RPMI7951 (cell line): Measurements from ENCODE around the gene TSEN34. TPM values are rescaled to one million over a fixed set of nuclear protein-coding genes. Genes with fewer than 3 reads are reported as not detected.
"Not testable (repeated sequence)": the region's sequence is repeated elsewhere in the genome, so short reads cannot be mapped to it uniquely, and the experiment has no call there.

Experiments
- DNase-seq: peaks from one replicate; pipeline ENCODE4 v3.0.0-alpha.2; 2012; ENCODE audit warnings: low read depth
- total RNA-seq: library from RNA; depleted of rRNA; stranded (reverse); fragments of >200 nt; shearing (Covaris generic); gene quantifications from 2 replicates; pipeline ENCODE4 v1.2.3, GENCODE V29; 2014

TSEN34 gene
- total RNA-seq, 1 experiment from 2014 or later, result 125 TPM

- peak; percentile 91 for DNase-seq
Observed at GRCh38 chr19:54188215-54188871, 2.8 kb upstream of the TSEN34 start.

GRCh38 chr19:54189145-54189734 lies 1.9 kb upstream of the TSEN34 start, which contains the start of gene MBOAT7:
Gene MBOAT7, minus strand, starts transcription at chr19:54189580. Its CDS starts 1,072 bp downstream, at chr19:54188508.
- DNase-seq, result no peak

- DNase-seq, result peak; percentile 100
Observed at GRCh38 chr19:54189735-54190502, 1.2 kb upstream of the TSEN34 start.

- DNase-seq, result peak; percentile 99
Observed at GRCh38 chr19:54190503-54191010, 551 bp upstream of the TSEN34 start.

DNA sequence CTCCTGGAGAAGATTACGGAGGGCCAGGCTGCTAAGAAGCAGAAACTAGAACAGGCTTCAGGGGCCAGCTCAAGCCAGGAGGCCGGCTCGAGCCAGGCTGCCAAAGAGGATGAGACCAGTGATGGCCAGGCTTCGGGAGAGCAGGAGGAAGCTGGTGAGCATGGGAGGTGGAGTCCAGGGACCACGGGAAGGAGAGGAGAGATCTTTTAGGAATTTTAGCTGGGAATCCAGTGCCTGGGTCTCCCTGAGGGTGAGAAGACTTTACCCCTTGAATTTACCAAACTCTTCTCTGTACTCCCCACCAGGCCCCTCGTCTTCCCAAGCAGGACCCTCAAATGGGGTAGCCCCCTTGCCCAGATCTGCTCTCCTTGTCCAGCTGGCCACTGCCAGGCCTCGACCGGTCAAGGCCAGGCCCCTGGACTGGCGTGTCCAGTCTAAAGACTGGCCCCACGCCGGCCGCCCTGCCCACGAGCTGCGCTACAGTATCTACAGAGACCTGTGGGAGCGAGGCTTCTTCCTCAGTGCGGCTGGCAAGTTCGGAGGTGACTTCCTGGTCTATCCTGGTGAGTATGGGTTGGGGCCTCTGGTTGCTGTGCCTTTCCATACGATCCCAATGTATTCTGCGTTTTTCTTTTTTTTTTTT lies 824 bp downstream of the TSEN34 start:
- no peak for DNase-seq

GRCh38 chr19:54193011-54193410 lies 1.9 kb downstream of the TSEN34 start:
- DNase-seq, result no peak

- DNase-seq, result not testable (repeated sequence)
Observed at GRCh38 chr19:54194463-54194862, 3.4 kb downstream of the TSEN34 start.

DNA sequence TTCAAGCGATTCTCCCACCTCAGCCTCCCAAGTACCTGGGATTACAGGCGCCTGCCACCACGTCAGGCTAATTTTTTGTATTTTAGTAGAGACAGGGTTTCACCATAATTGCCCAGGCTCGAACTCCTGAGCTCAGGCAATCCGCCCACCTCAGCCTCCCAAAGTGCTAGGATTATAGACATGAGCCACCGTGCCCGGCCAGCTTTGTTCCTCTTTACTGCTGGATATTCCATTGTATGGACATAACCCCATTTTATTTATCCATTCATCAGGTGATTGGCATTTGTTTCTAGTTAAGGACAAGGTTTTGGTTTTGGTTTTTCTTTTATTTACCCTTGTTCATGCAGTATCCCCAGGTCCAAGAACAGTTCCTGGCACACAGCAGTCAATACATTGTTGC lies 5.4 kb downstream of the TSEN34 start:
- DNase-seq, result no peak

DNA sequence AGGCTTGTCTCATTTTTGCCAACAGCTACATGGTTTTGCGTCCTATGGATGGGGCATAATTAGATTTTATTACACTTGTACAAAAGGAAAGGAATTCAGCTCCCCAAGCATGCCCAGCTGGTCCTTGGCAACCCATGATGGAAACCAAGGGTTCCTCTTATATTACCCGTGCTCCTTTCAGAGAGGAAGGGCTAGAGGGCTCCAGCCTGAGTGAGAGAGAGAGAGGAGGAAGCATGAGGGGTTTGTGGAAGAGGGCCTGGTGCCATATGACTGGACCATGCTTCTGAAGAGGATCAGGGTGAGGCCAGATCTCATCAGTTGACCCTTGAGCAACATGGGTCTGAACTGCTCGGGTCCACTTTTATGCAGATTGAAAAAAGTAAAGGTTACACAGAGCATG lies 6.0 kb downstream of the TSEN34 start:
- no peak for DNase-seq

DNA sequence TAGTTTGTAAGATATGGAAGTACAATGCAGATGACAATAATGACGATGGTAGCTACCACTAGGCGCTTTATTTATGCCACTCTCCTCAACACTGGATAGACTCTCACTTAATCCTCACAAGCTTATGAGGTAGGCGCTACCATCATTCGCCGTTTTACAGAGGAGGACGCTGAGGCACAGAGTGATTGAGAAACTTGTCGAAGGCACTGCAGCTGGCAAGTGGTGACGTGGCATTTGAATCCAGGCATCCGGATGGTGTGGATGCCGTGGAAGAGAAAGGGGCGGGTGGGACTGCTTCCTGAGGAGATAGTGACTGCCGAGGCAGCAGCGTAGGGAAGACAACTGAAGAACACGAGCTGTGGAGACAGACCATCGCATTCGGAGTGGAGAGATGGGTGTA lies 8.3 kb downstream of the TSEN34 start:
- DNase-seq, result no peak

- no peak for DNase-seq
Observed at GRCh38 chr19:54201172-54201701, 10.1 kb downstream of the TSEN34 start.

GRCh38 chr19:54201980-54202379 lies 10.9 kb downstream of the TSEN34 start:
- DNase-seq, result no peak

GRCh38 chr19:54203151-54203611 lies 12.1 kb downstream of the TSEN34 start:
- no peak for DNase-seq

DNA sequence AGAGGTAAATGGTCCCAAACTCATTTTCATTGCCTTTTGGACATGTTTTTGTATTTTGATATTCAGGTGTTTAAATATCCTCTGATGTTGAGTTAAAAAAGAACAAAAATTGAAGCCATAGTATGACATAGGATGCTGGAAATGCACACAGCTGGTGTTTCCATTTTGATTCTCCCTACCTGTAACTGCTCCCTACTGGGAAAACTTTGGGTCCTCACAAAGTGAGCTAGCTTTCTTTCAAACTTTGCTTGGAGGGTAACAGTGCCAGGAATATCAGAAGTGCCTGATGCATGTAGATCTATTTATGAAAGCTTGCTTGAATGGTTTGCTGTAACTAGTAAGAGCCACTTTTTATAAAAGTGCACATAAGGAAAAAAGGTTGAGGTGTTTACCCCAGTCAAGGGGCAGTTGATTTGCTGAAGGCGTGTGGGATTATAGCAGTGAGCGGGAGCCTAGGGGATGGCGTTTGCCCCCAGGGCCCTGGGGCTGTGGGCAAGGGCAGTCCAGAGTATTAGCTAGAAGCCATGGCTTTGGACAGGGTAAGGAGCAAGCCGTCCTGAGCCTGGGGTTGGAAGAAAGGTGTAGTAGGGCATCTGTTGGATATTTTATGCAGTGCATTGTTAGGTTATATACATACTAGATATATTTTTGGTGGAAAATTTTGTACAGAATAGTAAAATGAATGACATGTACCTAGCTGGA lies 13.8 kb downstream of the TSEN34 start:
- no peak for DNase-seq

- no peak for DNase-seq
Observed at GRCh38 chr19:54206030-54206830, 15.1 kb downstream of the TSEN34 start.

DNA sequence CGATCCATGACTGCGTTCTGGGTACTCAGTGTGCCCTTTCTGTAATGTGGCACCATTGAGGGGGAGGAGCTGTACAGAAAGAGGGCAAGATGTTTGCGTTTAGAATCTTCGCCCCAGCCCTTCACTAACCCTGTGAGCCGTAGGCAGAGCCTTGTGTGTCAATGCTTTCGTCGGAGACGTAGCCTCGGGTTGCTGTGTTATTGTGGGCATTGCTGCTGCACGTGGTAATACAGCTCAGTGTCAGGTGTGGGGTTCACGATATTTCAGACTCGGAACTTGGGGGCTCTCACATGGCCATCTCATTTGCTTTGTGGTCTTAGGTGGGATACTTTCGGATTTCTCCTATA lies 15.7 kb downstream of the TSEN34 start:
- DNase-seq, result no peak

GRCh38 chr19:54207193-54207592 lies 16.1 kb downstream of the TSEN34 start:
- not testable (repeated sequence) for DNase-seq

DNA sequence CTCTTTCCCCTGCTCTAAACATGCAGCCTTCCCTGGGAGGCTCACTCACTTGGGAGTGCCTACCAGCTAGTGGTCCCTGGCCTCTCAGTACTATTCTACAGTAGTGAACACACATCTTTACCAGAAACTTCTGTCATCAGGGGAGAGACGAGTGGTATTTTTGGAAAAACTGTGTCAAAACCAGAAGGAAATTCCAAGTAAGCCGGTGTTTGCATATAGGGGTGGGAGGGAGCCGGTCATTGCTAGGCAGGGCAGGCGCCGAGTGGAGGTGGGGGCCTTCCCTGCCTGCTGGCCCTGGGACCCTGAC lies 16.5 kb downstream of the TSEN34 start:
- no peak for DNase-seq

DNA sequence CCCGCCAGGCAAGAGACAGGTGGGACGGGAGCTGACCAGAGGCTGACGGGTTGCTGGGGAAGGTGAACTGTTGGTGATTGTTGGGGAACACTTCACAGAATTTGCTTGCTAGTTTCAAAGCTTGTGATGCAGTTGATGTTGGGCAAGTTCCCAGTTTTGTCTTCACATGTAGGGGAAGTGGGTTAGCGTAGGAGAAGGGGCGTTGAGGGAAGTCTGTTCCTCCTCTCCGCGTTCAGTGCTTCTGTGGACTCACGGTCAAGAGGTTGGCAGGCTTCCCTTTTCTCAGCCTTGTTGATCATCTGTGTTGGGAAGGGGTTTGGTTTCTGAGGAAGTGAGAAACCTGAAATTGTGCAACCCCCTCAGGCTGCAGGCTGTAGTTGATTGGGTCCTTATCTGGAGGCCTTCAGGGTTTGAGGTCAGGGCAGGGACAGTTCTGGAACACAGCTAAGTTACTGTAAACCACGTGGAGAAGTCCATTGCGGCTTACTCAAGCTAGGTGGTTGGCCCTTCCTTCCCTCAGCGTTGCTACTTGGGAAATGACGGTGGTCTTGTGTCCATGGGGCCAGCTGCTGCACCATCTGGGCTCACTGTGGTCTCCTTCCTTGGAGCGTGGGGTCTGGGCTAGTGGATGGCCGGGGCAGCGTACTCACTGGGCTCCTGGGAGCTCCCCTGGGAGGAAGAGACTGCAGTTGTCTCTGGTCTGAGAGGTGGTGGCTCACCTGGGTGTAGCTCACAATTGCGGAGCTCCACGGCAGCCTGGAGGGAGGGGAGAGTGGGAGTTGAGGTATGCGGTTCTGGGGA lies 17.1 kb downstream of the TSEN34 start:
- peak; percentile 62 for DNase-seq

GRCh38 chr19:54208784-54209057 lies 17.6 kb downstream of the TSEN34 start:
- peak; percentile 27 for DNase-seq
